Activated CD4-positive, alpha-beta T cell treated with anti-CD3 and anti-CD28 coated beads, Interleukin-2, amount 10 ng/mL, durations not matched to agents 7 days and 5 days (primary cell): ENCODE measurements around the gene PTGIS. TPM values are rescaled to one million over a fixed set of nuclear protein-coding genes. Genes with fewer than 3 reads are reported as not detected.

Source experiments
- CTCF ChIA-PET: fragments of 350-600 bp; sonication (Branson Sonifier 250); formaldehyde crosslinking; loops from one replicate; lab custom pipeline; 2021; ENCODE audit warnings: antibody characterized with exemption; lab: Charles Lee
- POLR2A ChIA-PET: fragments of 350-600 bp; sonication (Branson Sonifier 250); formaldehyde crosslinking; loops from one replicate; lab custom pipeline; 2021; ENCODE audit warnings: antibody characterized with exemption; lab: Charles Lee
- DNase-seq: peaks from one replicate; pipeline ENCODE4 v3.0.0-alpha.2; 2020
- H3K27ac Mint-ChIP-seq: one replicate; pipeline ENCODE4 v1.8.0; 2021; ENCODE audit warnings: mild to moderate bottlenecking, moderate library complexity, mixed read lengths
- H3K27me3 Mint-ChIP-seq: one replicate; pipeline ENCODE4 v1.8.0; 2021; ENCODE audit warnings: mixed read lengths
- H3K36me3 Mint-ChIP-seq: one replicate; pipeline ENCODE4 v1.8.0; 2021; ENCODE audit warnings: low read depth, mixed read lengths
- H3K4me1 Mint-ChIP-seq: one replicate; pipeline ENCODE4 v1.8.0; 2021; ENCODE audit warnings: mixed read lengths
- H3K4me3 Mint-ChIP-seq: one replicate; pipeline ENCODE4 v1.8.0; 2021; ENCODE audit warnings: mild to moderate bottlenecking, moderate library complexity, mixed read lengths
- H3K9me3 Mint-ChIP-seq: one replicate; pipeline ENCODE4 v1.8.0; 2021; ENCODE audit warnings: mixed read lengths
- total RNA-seq, 2 experiments: library from RNA; stranded (reverse); gene quantifications; one replicate each; pipeline ENCODE4 v1.2.3, GENCODE V29; 2021

PTGIS gene
- total RNA-seq, 2 experiments from 2014 or later: 0.40 to 0.62 TPM

GRCh38 chr20:49526056-49526455, 41.9 kb downstream of the PTGIS start:
- Mint-ChIP-seq H3K4me1 (no peaks in the 10 kb centered on the region), H3K9me3 (peaks cover 8% of the 10 kb centered on the region), H3K27ac (no peak overlapping the region), H3K36me3 (no peaks in the 10 kb centered on the region), H3K27me3 (peaks cover 15% of the 10 kb centered on the region), H3K4me3 (no peak overlapping the region)
- CTCF ChIA-PET: interaction anchor here (0.8 to 0.9 kb wide), 3 partner anchors 9 to 17 kb away, joined by 3 to 4 read pairs (median 3); no protein-coding TSS in a partner anchor
- DNase-seq: no peak
- POLR2A ChIA-PET: no interaction called here

- Mint-ChIP-seq H3K27me3 (peaks cover 8% of the 10 kb centered on the region), H3K4me1 (no peaks in the 10 kb centered on the region), H3K4me3 (no peak overlapping the region), H3K9me3 (peaks cover 8% of the 10 kb centered on the region), H3K36me3 (no peaks in the 10 kb centered on the region), H3K27ac (no peak overlapping the region)
- no peak for DNase-seq
- POLR2A ChIA-PET: no interaction called here
- CTCF ChIA-PET: no interaction called here
These were observed 44.1 kb downstream of the PTGIS start for GRCh38 chr20:49523767-49524360.

- Mint-ChIP-seq H3K27me3 (peaks cover 5% of the 10 kb centered on the region), H3K9me3 (peaks cover 8% of the 10 kb centered on the region), H3K4me3 (no peak overlapping the region), H3K27ac (no peak overlapping the region), H3K36me3 (no peaks in the 10 kb centered on the region), H3K4me1 (no peaks in the 10 kb centered on the region)
- ChIA-PET POLR2A (no interaction called here), CTCF (interaction anchor here (1.1 to 1.7 kb wide), 4 partner anchors 13 to 187 kb away, joined by 3 to 5 read pairs (median 4); no protein-coding TSS in a partner anchor)
- no peak for DNase-seq
These were observed 46.6 kb downstream of the PTGIS start for GRCh38 chr20:49521356-49521755.

GRCh38 chr20:49519777-49520359, 48.1 kb downstream of the PTGIS start:
- H3K4me3 Mint-ChIP-seq: no peak overlapping the region
- no peak overlapping the region for H3K27ac Mint-ChIP-seq
- ChIA-PET POLR2A (no interaction called here), CTCF (interaction anchor here (1.2 kb wide), 1 partner anchor 166 kb away, joined by 8 read pairs; no protein-coding TSS in a partner anchor)
- peaks cover 4% of the 10 kb centered on the region for H3K9me3 Mint-ChIP-seq
- H3K36me3 Mint-ChIP-seq: no peaks in the 10 kb centered on the region
- DNase-seq: no peak
- H3K4me1 Mint-ChIP-seq: no peaks in the 10 kb centered on the region
- H3K27me3 Mint-ChIP-seq: peaks cover 3% of the 10 kb centered on the region

DNA sequence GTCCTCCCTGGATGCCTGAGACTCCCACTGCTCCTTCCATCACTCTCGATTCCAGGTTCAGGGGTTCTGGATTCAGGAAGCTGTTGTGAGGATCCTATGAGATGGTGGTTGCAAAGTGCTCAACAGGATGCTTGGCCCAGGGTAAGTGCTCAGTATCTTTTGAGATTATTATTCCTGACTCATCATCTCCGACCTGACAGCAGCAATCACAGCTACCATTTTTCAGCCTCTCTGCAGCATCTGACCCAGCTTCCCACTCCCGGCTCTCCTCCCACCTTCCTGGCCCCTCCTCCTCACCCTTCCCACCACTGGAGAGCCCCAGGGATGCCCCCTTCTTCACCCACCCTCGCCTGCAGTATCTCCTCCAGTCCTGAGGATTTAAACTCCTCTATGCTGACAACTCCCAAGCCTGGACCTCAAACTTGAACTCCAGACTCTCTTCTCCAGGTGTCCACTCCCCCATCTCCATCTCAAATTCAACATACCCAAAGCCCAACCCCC, 48.7 kb downstream of the PTGIS start:
- no peak for DNase-seq
- ChIA-PET CTCF (interaction anchor here (0.6 kb wide), 1 partner anchor 110 kb away, joined by 4 read pairs; no protein-coding TSS in a partner anchor), POLR2A (no interaction called here)
- H3K9me3 Mint-ChIP-seq: no peaks in the 10 kb centered on the region
- H3K36me3 Mint-ChIP-seq: no peaks in the 10 kb centered on the region
- H3K27ac Mint-ChIP-seq: no peak overlapping the region
- H3K4me3 Mint-ChIP-seq: no peak overlapping the region
- no peaks in the 10 kb centered on the region for H3K4me1 Mint-ChIP-seq
- H3K27me3 Mint-ChIP-seq: peaks cover 3% of the 10 kb centered on the region

DNA sequence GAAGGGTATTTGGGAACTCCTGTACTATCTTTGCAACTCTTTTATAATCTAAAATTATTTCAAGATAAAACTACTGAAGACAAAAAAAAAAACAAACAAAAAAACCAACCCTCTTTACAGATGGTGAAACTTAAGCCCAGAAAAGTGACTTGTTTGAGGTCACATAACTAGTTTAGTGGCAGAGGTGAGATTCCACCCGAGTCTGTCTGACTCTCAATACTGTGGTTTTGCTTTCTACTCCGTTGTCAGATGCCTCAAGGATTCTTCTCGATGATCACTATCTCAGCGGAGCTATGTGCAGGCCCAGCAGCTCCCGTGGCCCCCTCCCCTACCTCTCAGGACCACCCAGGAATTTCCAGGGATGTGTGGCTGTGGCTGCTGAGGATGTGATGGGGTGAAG, 49.4 kb downstream of the PTGIS start:
- Mint-ChIP-seq H3K27me3 (peaks cover 5% of the 10 kb centered on the region), H3K27ac (no peak overlapping the region), H3K9me3 (no peaks in the 10 kb centered on the region), H3K4me3 (no peak overlapping the region), H3K36me3 (no peaks in the 10 kb centered on the region), H3K4me1 (no peaks in the 10 kb centered on the region)
- DNase-seq: no peak
- CTCF ChIA-PET: interaction anchor here (0.6 to 1.1 kb wide), 2 partner anchors 13 to 164 kb away, joined by 4 read pairs; no protein-coding TSS in a partner anchor
- POLR2A ChIA-PET: no interaction called here

DNA sequence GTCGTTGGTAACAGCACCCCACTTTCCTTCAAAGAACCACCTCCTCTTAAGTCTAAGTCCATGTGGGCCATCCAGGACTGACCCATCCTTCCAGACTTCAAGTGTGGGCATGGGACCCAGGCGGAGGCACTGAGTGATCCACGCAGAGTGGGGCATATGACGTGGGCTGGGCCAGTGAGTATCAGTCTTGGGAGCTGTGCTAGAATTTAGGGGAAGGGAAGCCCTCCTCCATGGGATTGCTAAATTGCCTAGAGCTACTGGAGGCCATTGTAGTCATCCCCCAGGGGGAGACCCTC, 50.2 kb downstream of the PTGIS start:
- no peak overlapping the region for H3K27ac Mint-ChIP-seq
- no peak for DNase-seq
- no peaks in the 10 kb centered on the region for H3K9me3 Mint-ChIP-seq
- no peaks in the 10 kb centered on the region for H3K36me3 Mint-ChIP-seq
- H3K4me3 Mint-ChIP-seq: no peak overlapping the region
- no peaks in the 10 kb centered on the region for H3K4me1 Mint-ChIP-seq
- ChIA-PET CTCF (interaction anchor here (1.1 to 2.0 kb wide), 3 partner anchors 13 to 183 kb away, joined by 3 to 5 read pairs (median 4); no protein-coding TSS in a partner anchor), POLR2A (no interaction called here)
- peaks cover 5% of the 10 kb centered on the region for H3K27me3 Mint-ChIP-seq

GRCh38 chr20:49516916-49517804, 50.8 kb downstream of the PTGIS start:
- CTCF ChIA-PET: interaction anchor here (0.6 to 2.0 kb wide), 5 partner anchors 12 to 183 kb away, joined by 3 to 5 read pairs (median 3); no protein-coding TSS in a partner anchor
- no peaks in the 10 kb centered on the region for H3K9me3 Mint-ChIP-seq
- POLR2A ChIA-PET: no interaction called here
- peaks cover 5% of the 10 kb centered on the region for H3K27me3 Mint-ChIP-seq
- H3K27ac Mint-ChIP-seq: no peak overlapping the region
- H3K4me1 Mint-ChIP-seq: no peaks in the 10 kb centered on the region
- H3K36me3 Mint-ChIP-seq: no peaks in the 10 kb centered on the region
- no peak overlapping the region for H3K4me3 Mint-ChIP-seq
- DNase-seq: no peak

GRCh38 chr20:49515586-49515985, 52.4 kb downstream of the PTGIS start:
- no peak for DNase-seq

GRCh38 chr20:49513517-49513916, 54.4 kb downstream of the PTGIS start:
- H3K27ac Mint-ChIP-seq: no peak overlapping the region
- H3K4me1 Mint-ChIP-seq: no peaks in the 10 kb centered on the region
- POLR2A ChIA-PET: no interaction called here

More at GRCh38 chr20:49515586-49515985, 52.4 kb downstream of the PTGIS start:
- Mint-ChIP-seq H3K27me3 (peaks cover 11% of the 10 kb centered on the region), H3K4me1 (no peaks in the 10 kb centered on the region), H3K36me3 (no peaks in the 10 kb centered on the region), H3K9me3 (no peaks in the 10 kb centered on the region), H3K4me3 (no peak overlapping the region), H3K27ac (no peak overlapping the region)
- POLR2A ChIA-PET: no interaction called here
- CTCF ChIA-PET: interaction anchor here (0.6 to 1.4 kb wide), 4 partner anchors 26 to 96 kb away, joined by 3 to 4 read pairs (median 3); no protein-coding TSS in a partner anchor

GRCh38 chr20:49513009-49513408, 54.9 kb downstream of the PTGIS start:
- no peak overlapping the region for H3K4me3 Mint-ChIP-seq
- H3K36me3 Mint-ChIP-seq: no peaks in the 10 kb centered on the region
- ChIA-PET POLR2A (no interaction called here), CTCF (interaction anchor here (0.7 kb wide), 1 partner anchor 318 kb away, joined by 4 read pairs; no protein-coding TSS in a partner anchor)
- no peaks in the 10 kb centered on the region for H3K4me1 Mint-ChIP-seq
- H3K27me3 Mint-ChIP-seq: peaks cover 26% of the 10 kb centered on the region
- no peak overlapping the region for H3K27ac Mint-ChIP-seq
- no peaks in the 10 kb centered on the region for H3K9me3 Mint-ChIP-seq
- no peak for DNase-seq

More at GRCh38 chr20:49513517-49513916, 54.4 kb downstream of the PTGIS start:
- CTCF ChIA-PET: interaction anchor here (0.7 kb wide), 1 partner anchor 317 kb away, joined by 4 read pairs; no protein-coding TSS in a partner anchor
- no peak for DNase-seq
- H3K27me3 Mint-ChIP-seq: peaks cover 25% of the 10 kb centered on the region
- H3K4me3 Mint-ChIP-seq: no peak overlapping the region
- H3K9me3 Mint-ChIP-seq: no peaks in the 10 kb centered on the region
- no peaks in the 10 kb centered on the region for H3K36me3 Mint-ChIP-seq

DNA sequence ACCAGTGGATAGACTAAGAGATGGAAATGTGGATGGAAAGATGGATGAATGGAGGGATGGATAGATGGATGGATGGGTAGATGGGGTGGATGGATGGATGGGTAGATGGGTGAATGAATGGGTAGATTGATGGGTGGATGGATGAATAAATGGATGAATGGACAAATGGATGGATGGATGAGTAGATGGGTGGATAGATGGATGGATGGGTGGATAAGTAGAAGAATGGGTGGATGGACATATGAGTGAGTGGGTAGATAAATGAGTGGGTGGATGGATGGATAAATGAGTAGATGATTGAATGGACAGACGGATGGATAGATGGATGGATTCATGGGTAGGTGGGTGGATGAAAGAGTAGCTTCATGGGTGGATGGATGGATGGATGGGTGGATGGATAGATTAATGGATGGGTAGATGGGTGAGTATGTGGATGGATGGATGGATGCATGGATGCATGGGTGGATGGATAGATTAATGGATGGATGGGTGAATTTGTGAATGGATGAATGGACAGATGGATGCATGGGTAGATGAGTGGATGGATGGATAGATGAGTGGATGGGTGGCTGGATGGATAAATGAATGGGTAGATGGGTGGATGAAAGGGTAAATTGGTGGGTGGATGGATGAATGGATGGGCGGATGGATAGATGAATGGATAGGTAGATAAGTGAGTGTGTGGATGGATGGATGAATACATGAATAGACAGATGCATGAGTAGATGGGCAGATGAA, 56.0 kb downstream of the PTGIS start:
- H3K4me3 Mint-ChIP-seq: no peak overlapping the region
- peaks cover 31% of the 10 kb centered on the region for H3K27me3 Mint-ChIP-seq
- CTCF ChIA-PET: no interaction called here
- H3K27ac Mint-ChIP-seq: no peak overlapping the region
- no peak for DNase-seq
- no peaks in the 10 kb centered on the region for H3K4me1 Mint-ChIP-seq
- POLR2A ChIA-PET: no interaction called here
- H3K9me3 Mint-ChIP-seq: no peaks in the 10 kb centered on the region
- no peaks in the 10 kb centered on the region for H3K36me3 Mint-ChIP-seq
